Esophagus squamous epithelium (tissue), 4 donors: ENCODE measurements around the gene BABAM2.

ENCODE experiments used
- POLR2A ChIP-seq, 4 donors: fragments of 450-650 bp; IDR thresholded peaks; one replicate each; pipeline ENCODE4 v1.6.1; 2017; ENCODE audit warnings: antibody characterized with exemption in 4 of 4, mild to moderate bottlenecking in 4 of 4, moderate library complexity in 3 of 4
- TF ChIP-seq, protein P1 (sequence below), 6 experiments: fragments of 450-650 bp in 4 of 6; fragments of 200-600 bp in 2 of 6; sonication (generic) in 2 of 6; IDR thresholded peaks; one replicate each; pipeline ENCODE4 v1.5.1; 2016 to 2019; ENCODE audit warnings: antibody characterized with exemption in 6 of 6, mild to moderate bottlenecking in 4 of 6, moderate library complexity in 4 of 6

DNA sequence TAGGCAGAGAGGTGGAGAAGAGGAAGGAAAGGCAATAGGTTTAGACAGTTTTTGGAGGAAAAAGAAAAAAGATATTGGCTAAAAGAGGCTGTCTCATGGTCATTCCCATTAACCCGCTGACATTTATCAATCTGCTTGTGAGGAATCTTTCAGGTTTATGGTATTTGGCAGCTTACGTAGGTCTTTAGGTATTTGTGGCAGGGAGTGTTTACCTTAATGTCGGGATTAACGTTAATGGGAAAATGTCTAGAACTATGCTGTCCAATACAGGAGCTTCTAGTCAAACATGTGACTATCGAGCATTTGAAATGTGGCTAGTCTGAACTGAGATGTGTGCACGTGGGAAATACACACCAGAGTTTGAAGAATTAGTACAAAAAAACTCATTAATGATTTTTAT is 144.2 kb downstream of the BABAM2 start:
- TF ChIP-seq, protein P1, sequence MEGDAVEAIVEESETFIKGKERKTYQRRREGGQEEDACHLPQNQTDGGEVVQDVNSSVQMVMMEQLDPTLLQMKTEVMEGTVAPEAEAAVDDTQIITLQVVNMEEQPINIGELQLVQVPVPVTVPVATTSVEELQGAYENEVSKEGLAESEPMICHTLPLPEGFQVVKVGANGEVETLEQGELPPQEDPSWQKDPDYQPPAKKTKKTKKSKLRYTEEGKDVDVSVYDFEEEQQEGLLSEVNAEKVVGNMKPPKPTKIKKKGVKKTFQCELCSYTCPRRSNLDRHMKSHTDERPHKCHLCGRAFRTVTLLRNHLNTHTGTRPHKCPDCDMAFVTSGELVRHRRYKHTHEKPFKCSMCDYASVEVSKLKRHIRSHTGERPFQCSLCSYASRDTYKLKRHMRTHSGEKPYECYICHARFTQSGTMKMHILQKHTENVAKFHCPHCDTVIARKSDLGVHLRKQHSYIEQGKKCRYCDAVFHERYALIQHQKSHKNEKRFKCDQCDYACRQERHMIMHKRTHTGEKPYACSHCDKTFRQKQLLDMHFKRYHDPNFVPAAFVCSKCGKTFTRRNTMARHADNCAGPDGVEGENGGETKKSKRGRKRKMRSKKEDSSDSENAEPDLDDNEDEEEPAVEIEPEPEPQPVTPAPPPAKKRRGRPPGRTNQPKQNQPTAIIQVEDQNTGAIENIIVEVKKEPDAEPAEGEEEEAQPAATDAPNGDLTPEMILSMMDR (IDR thresholded peaks at IDR 0.05) = no peak
- TF ChIP-seq POLR2A (IDR thresholded peaks at IDR 0.05) = no peak
